Measurements from ENCODE around the gene AMPD2.

Gene AMPD2

DNA sequence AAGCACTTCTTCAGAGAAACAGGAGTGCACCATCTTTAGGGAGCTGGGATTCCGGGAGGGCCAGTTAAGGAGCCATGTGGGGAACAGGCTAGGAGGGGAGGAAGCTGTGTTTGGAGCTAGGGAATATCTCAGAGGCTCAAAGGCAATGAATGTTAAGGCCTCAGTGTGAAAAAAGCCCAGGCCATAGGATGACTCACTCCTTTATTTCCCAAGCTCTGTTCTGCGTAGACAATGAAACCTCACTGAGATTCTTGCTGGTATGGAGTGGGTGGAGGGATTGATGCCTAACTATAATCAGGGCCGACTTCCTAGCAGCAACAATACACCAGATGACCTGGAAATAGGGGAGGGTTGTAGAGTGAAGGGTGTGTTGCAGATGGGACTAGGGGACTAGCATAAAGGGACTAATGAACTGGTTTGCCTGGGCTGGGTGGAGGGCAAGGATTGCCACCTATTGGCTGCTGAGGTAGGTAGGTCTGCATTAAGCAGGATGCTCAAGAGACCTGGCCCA, 2.3 kb upstream of the AMPD2 start:
- no peak for ATAC-seq

DNA sequence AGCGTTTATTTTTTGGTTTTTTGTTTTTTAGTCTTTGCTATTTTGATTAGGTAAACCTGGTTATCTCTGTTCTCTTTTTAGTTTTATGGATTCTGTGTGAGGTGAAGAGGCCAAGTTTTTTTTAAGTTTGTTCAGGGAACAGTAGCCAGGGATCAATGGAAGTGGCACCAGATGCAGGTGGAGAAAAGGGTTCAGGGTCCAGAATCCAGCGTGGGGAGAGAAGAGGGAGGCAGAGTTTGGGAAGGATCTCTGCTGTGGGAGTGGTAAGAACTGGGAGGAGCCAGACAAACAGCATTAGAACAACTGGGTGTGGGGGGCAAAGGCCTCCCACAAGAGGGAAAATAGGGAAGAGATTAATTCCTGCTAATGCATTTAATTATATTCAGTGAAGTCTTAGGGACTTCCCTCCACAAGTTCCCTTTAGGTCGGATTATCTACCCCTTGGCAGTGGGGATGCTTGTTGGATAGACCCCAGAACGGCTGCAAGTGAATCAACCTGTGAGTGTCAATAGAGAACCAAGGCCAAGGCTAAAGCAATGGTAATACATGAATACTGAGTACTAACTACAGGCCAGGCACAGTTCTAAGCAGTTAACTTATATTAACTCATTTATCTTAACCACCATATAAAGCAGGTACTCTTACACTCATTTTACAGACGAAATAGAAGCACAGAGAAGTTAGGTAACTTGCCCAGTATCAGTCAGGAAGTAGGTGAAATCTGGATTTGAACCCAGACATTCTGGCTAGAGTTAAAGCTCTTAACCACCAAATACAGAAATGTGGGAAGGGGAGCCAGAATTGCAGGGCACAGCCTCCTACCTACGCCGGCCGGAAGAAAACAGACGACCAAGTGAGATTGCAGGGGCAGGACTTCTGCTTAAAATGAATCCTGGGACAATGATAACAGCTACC, 719 bp upstream of the AMPD2 start:
- ATAC-seq, result no peak

DNA sequence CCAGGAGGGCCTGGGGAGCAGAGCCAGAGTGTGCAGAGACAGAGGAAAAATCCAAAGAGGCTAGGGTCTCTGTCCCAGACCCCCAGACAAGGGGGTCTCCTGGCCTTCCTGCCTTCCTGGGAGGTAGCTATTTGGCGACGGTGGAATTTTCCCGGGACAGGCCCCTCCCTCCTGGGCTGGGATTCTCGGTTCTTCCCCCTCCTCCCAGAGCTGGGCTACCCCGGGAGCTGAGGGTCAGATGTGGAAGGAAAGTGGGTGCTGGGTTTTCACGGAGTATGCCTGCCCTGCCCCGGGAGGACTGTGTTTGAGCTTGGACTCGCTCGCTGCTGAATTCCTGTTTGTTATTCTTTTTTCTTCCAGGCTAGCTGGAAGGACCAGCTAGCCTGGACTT, 759 bp downstream of the AMPD2 start:
- no peak for ATAC-seq

DNA sequence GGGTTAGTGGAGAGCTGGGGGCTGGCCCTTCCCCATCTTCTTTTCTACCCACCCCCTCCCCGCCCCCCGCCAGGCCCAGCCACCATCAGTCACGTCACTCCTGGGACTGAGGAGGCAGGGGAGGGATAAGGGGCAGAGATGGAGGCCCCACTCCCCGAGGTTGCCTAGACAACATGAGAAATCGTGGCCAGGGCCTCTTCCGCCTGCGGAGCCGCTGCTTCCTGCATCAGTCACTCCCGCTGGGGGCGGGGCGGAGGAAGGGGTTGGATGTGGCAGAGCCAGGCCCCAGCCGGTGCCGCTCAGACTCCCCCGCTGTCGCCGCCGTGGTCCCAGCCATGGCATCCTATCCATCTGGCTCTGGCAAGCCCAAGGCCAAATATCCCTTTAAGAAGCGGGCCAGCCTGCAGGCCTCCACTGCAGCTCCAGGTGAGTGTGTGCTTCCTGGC, 1.2 kb downstream of the AMPD2 start:
- peak; percentile 92 to 93 for ATAC-seq

DNA sequence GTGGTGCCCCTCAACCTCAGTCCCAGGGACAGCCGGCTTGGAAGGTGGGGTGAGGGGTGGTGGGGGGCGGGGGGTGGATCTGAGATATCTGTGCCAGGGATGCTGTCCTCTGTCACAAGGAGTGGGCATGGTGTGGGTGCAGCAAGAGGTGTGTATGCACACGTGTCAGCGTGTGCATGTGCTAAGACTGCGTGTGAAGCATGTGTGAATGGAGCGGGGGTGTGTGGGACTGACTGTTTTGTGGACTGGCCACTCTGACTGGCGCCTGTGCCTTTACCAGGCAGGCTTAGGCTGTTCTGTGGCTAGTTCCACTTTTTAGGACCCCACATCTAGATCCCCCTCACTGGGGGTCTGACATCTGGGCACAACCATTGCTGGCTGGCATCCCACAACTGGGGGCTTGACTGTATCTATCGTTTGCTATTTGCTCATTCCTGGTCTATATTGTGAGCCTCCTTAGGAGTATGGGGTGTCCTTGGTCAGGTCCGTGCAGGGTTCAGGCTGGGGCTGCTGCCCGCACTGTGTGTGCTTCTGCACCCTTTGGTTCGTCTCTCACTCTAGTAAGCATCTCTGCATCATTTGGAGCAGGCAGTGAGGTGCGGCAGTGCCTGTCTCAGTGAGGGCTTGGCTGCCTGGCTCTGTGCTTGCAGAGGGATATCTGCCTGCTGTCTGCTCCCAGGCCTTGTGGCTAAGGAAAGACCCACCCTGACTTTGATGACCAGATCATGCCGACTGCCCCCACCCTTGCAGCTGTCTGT, 1.9 kb downstream of the AMPD2 start:
- ATAC-seq, result peak in 1 of 2 donors; percentile 4

DNA sequence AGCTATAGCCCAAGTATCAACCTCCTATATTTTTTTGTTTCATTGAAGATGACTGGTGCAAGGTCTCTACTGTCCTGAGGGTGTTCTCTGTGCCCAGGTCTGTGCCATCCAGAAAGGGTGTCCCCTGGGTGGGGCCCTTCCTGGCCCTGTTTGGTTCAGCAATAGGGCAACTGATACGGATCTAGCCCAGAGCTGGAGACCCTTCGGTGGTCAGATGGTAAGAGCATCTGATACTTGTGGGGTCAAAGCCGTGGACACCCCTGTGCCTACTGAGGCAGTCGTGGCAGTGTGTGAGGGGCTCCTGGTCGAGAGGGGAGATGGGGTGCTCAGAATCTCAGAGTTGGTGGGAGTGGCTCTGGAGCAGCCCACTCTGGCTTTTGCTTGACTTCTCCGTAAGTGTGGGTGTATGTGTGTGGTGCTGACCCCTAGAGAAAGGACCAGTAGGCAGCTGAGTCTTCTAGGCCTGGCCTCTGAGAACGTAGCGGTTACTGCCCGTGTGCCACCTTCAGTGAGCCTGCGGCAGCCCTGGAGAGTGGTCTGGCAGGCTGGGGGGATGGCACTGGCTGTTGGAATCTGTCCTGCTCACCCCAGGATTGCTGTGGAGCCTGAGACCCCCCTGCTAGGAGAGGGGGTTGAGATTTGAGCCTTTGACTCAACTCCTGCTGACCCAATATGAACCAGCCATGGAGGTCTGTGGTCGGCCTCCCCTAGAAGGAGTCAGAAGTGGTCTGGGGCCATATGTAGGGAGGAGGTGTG, 2.7 kb downstream of the AMPD2 start:
- no peak for ATAC-seq

DNA sequence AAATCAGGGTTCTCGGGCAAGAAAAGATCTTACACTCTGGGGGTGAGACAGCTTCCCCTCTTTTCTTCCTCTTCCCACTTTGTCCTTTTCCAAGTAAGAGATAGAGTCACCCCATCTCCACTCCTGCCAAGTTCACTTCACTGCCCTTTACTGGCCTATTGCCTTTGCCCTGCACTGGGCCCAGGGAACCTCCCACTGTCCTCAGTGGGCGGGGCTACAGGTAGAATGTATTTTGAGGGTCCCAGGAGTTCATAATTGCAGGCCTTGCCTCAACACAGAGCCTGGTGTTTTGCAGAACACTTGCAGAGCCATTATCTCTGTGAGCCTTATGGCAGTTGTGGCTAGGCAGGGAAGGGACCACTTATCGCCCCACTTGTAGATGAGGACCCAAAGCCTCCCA, 3.3 kb downstream of the AMPD2 start:
- ATAC-seq, result no peak

DNA sequence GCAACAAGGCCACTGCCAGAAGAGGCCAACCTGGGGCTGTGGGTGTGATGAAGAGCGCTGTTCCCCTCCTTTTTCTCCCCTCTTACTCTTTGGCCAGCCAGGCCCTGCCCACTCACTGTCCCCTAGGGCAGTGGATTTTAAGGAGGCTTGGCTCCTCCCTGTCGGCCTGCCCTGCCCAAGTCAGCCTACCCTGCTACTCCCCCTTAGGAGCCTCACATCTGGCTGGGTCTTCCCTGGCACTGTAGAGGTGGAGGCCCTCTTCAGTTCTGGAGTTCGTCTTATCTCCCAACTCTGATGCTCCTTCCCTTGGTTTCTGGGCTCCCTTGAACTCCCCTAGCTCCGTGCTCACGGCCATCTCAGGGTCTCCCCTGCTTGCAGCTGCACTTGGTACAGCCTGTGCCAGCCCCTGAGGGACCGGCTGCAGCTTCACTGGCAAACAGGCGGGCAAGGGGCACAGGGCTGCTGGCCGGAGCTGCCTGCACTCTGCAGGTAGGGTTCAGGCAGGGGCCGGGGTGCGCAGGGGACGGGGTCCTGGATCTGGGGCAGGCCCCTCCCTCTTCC, 4.0 kb downstream of the AMPD2 start:
- no peak for ATAC-seq

DNA sequence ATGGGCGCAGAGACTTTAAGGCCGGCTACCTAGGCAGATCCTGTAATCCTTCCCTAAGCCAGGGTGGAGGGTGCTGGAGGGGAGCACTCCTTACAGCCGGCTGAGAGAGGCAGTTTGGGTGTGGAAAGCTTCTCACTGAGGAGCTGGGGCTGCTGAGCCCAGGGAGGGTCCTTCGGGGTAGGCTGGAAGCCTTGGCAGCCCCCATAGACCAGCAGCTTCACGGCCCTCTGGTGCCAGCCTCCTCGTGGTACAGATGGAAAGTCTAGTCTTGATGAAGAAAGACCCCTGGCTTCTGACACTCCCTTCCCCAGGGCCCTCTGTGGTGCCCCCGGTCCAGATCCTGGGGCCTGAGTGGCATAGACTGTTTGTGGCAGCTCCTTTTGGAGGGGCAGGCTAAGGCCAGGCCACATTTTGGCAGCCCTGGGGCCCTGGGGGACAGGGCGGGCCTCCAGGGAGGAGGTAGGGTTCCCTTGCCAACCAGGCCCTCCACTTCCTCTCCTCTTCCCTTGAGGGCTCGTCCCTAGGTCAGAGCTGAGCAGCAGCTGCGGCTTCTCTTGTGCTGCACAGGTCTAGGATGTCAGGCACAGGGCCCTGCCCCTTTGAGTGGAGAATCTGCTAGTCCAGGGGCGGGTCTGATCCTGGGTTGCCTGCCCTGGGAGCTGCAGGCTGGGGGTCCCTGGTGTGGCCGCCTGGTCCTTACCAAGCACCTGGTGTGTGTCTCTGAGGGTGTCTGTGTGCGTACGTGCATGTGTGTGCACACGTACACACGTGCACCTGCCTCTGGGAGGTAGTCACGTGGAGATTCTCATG, 4.8 kb downstream of the AMPD2 start:
- ATAC-seq, result no peak

DNA sequence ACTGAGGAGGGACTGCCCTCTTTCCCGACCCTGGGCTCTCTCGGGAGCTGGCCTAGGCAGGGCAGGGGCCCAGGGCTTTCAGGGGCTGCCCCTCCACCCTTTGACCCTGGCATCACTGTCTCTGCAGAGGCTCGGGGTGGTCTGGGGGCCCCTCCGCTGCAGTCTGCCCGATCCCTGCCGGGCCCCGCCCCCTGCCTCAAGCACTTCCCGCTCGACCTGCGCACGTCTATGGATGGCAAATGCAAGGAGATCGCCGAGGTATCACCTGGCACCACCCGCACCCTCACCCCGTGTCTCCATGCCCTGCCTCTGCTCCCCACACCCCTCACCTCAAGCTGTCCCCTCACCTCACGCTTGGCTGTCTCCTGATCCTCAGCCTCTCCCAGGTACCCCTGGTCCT, 5.5 kb downstream of the AMPD2 start:
- no peak for ATAC-seq

DNA sequence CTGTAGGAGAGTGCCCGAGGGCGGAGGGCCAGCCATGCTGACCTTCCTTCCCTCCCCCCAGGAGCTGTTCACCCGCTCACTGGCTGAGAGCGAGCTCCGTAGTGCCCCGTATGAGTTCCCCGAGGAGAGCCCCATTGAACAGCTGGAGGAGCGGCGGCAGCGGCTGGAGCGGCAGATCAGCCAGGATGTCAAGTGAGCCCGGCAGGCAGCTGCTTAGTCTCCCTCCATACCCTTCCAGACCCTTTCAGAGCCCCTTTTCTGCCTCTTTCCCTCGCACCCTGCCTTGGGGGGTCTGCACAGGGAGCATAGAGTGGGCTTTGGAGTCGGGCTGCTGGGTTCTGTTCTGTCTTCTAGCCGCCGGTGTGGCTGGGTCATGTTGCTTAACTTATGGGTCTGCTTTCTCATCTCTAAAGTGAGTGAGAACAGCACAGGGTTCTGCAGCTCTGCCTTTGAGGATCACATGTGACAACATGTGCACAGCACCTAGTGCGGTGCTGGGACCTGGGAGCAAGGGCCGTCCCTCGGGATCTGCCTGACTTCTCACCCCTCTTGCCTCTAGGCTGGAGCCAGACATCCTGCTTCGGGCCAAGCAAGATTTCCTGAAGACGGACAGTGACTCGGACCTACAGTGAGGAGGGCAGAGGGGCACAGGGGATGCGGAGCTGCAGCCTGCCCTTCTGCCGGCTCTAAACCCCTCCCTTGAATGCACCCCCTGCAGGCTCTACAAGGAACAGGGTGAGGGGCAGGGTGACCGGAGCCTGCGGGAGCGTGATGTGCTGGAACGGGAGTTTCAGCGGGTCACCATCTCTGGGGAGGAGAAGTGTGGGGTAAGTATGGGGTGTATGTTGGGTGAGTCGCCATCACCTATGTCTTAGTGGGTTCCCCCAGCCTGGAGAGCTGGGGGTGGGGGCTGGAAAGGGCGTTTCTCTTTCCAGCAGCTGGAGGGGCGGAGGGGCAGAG, 6.2 kb downstream of the AMPD2 start:
- no peak for ATAC-seq

DNA sequence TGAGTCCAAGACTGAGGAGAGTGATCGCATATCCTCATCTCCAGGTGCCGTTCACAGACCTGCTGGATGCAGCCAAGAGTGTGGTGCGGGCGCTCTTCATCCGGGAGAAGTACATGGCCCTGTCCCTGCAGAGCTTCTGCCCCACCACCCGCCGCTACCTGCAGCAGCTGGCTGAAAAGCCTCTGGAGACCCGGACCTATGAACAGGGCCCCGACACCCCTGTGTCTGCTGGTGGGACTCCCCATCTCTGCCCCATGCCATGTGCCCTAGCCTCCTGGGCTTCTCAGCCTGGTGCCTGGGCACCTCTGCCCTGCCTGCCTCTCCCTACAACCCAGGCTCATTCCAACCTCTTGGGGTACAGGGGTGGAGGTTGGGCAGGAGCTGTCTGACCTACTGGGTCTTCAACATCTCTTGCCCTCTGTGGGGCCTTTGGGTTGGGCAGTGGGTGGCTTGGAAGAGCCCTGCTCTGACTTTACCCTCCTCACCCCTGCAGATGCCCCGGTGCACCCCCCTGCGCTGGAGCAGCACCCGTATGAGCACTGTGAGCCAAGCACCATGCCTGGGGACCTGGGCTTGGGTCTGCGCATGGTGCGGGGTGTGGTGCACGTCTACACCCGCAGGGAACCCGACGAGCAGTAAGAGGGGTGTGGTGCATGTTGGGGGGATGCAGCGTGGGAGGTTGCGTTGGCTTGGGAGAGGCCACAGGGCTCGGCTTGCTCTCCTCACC, 7.2 kb downstream of the AMPD2 start:
- no peak for ATAC-seq

DNA sequence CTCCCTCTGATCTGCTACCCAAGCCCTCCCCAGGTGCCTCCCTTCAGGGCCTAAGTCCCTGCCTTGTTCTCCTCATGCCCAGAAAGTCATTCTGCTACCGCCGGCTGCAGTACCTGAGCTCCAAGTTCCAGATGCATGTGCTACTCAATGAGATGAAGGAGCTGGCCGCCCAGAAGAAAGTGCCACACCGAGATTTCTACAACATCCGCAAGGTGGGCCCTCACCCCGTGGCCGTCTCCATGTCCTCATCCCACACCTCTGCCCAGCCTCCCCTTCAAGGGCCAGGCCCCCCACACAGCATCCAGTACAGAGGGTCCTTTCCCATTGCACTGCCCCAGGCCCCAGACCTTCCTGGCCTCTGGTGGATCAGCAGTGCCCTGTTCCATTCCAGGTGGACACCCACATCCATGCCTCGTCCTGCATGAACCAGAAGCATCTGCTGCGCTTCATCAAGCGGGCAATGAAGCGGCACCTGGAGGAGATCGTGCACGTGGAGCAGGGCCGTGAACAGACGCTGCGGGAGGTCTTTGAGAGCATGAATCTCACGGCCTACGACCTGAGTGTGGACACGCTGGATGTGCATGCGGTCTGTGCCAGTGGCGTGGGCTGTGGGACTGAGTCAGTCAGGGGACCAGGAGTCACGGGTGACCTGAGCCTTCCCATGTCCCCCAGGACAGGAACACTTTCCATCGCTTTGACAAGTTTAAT, 8.2 kb downstream of the AMPD2 start:
- ATAC-seq, result no peak

DNA sequence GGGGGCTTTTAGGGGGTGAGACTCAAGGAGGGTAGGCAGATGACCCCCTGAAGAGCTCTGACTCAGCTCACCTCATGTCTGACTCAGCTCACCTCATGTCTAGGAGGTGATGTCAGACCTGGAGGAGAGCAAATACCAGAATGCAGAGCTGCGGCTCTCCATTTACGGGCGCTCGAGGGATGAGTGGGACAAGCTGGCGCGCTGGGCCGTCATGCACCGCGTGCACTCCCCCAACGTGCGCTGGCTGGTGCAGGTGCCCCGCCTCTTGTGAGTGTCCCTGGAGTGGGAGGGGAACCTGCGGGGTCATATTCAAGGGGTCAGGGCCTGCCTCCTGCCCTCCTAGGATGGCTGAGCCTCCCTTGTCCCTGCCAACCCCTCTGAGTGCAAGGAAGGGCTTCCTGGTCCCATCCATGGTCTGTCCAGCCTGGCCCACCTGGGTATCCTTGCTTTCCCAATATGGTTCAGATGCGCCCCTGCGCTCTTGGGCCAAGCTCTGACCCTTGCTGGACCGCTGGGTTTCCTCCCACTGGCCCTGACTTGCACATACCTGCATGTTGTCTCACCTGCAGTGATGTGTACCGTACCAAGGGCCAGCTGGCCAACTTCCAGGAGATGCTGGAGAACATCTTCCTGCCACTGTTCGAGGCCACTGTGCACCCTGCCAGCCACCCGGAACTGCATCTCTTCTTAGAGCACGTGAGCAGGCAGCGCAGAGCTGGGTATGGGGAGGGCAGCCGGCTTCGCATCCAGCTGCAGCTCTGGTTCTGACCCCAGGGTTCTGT, 9.1 kb downstream of the AMPD2 start:
- ATAC-seq, result no peak

DNA sequence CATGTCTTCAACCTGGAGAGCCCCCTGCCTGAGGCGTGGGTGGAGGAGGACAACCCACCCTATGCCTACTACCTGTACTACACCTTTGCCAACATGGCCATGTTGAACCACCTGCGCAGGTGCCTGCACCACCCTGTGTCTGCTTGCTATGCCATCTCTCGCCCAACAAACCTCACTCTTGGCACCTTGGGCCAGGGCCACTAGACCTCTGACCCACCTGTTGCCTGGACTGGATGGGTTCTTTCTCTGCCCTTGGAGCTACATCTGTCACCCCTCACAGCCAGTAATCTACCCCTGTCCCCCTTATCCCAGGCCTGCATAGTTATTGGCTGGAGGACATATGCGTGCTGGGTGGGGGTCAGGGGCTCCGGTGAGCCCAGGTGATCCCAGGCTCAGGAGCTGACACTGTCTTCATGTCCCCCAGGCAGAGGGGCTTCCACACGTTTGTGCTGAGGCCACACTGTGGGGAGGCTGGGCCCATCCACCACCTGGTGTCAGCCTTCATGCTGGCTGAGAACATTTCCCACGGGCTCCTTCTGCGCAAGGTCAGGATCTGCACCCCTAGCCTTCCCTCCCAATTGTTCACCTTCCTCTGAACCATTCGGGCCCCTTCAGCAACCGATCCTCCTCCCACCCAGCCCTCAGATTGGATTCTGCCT, 9.9 kb downstream of the AMPD2 start:
- no peak for ATAC-seq

DNA sequence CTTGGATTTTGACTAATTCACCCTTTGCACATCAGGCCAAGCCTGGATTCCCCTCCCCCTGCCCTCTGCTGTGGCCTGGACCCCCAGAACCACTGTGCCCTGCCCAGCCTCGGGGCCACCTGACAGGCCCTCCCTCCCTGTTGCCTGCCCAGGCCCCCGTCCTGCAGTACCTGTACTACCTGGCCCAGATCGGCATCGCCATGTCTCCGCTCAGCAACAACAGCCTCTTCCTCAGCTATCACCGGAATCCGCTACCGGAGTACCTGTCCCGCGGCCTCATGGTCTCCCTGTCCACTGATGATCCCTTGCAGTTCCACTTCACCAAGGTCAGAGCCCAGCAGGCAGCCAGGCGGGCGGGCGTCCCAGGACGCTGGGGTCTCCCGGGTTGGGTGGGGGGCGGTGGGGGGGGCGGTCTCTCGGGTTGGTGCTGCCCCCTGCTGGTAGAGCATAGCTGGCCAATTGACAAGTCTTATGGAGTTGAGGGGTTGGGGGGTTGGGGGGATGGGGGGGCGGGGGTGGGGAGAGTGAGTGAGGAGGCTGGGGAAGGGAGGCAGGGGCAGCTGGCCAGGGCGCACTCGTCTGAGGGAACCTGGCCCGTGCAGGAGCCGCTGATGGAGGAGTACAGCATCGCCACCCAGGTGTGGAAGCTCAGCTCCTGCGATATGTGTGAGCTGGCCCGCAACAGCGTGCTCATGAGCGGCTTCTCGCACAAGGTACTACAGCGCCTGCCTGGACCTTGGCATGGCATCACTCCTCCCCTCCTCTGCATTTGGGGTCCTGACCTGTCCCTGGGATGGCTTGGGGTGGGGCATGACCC, 10.7 kb downstream of the AMPD2 start:
- ATAC-seq, result no peak
